Measurements from ENCODE around the gene SH3PXD2A.
"Not testable (repeated sequence)": the region's sequence is repeated elsewhere in the genome, so short reads cannot be mapped to it uniquely, and the experiment has no call there.

The SH3PXD2A gene

DNA sequence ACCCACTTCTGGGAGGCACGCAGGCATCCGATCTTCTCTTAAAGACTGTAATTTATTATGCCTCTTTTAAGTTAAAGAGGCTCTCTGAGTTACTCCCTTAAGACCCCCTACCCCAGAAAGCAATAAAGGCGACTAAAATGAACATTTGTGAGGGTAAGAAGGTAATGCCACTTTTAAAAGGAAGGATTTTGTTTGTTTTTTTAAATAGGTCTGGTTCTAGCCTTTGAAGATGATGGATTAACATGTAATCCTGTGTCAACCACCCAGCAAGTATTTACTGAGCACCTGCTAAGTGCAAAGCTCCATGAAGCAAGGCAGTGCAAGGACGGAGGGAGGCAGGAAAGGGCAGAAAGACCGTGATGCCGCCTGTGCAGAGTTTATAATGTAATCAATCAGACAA is 26.1 kb downstream of the SH3PXD2A start:
- DNase-seq: no peak

DNA sequence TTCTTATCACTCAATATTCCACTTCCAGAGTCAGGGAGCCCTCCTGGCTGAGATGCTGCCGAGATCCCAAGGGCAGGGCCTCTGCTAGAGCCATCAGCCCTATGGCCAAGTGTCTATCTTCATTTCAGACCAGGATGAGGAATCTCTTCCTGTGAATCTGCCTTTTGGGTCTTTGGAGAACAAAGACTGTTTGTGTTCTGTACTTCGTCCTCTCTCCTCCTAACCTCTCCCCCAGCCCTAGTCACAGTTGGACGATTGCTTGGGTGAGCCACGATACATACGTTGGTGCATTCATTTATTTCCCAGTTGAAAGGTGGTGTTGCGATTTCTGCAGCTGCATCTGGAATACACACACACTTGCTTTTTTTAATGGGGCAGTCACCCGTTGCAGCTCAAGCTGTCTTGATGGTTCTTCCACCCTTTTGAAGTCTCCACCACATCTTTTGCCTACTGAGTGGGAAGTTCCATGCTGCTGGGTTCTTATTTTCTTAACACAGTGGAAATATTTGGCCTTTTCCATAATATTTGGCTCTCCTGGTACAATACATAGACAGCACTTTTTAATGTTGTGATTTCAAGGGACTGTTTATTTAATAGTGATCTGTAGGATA is 26.7 kb downstream of the SH3PXD2A start:
- DNase-seq: no peak

DNA sequence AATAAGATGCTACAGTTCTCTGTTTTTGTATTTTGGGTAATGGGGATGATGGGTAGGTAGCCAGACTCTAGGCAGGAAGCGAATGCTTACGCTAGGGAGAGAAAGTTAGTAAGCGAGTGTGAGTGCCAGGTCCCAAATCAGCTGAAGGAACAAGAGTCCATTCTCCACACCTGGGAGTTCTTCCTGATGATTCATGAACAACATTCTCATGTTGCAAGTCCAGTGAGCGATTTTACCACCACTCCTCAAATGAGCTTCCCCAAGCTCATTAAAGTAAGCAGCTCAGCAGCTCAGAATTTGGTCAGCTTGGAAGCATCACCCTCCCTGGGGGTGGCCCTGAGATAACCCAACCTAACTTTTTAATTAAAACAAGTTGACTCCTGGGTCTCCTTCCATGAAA is 27.3 kb downstream of the SH3PXD2A start:
- DNase-seq: no peak

DNA sequence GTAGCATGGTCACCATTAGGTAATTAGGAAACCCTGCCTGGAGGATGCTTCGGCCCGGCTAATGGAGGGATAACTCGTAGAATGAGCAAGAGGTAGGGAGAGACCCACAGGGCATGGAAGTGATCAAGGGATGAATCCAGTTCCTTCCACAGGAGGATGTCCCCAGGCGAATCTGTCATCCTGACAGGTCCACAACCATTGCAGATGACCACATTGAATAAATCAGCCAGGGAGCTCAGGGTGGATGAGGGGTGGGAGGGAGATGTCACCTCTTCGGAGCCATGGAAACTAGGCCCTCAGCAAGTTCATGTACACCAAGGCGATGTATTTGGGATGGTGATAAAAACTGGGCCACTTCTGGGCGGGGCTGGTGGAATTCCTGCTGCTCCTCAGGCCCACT is 28.5 kb downstream of the SH3PXD2A start:
- DNase-seq: no peak

DNA sequence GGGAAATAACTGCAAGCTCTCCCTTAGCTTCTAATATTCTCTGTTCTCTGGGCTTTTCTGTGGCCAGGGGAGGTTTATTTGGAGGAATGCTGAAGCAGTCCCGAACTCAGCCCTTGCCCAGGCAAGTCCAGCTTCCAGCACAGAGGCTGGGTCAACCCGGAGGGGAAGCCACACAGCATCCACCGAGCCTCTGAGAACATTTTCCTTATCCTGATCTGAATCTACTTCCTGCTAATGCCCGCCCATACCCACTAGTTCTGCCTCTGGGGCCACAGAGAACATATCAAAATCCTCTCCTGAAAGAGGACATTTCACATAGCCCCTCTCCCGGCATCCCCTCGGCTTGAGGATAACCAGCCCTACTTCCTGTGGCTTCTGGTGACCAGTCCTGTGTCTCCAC is 31.1 kb downstream of the SH3PXD2A start:
- no peak for DNase-seq

DNA sequence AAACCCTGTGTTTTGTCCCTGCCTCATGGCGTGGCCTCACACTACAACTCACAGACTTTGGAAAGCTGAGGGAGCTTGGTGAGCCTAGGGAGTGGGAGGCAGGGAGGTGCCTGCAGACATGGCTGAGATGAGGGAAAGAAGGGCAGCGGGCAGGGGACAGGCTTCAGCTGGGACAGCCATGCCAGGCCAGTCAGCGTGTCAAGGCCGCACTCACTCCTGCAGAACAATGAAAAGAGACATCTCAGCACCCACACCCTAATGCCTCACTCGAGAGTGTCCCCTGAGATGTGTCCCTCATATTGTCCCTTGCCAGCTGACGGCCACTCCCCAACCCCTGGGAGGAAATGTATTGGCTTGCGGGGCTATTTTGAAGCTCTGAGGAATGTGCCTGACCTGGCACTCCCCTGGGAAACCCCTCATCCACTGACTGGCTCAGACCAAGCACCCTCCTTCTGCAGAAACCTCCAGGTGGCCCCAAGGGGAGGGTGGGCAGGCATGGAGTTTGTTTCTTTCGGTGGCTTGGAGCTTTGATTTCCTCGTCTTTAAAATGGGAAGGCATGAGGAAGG is 31.6 kb downstream of the SH3PXD2A start:
- no peak for DNase-seq

DNA sequence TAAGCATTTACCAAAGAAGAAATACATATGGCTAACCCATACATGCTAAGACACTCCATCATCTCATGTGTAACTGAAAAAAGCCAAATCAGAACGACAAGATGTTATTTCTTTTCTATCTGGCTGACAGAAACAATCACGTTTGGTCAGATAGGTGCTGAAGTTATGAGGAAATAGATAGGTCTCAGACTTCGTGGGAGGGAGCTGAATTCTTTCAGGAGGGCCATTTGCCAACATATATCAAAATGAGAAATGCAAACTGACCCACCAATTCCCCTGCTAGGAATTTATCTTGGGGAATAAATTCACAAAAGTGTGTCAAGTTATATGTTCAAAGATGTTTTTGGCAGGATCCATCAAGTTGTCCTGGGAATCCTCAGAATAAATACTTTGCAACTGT is 32.6 kb downstream of the SH3PXD2A start:
- DNase-seq: no peak

DNA sequence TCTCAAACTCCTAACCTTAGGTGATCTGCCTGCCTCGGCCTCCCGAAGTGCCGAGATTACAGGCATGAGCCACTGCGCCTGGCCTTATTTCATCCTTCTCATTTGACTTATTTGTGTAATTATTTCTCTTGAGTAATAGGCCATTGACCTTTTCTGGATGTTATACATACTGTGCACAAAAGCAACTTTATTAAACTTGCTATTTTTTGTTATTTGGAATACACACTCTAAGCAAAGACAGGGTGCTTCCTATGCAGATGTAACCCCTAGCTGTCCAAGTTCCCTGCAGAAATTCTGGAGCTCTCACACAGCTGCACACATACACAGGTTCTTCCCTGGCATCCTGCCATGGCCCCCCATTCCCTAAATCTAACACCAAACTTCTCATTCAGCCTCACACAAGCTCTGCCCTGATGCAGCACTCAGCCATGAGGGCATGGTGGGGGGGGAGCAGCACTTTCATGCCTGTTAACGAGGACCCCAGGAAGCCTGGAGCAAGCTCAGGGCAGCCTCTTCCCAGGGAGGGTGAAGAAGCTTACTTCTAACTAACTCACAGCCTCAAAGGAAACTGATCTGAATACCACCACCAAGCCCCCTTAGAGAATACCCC is 33.2 kb downstream of the SH3PXD2A start:
- DNase-seq: no peak

DNA sequence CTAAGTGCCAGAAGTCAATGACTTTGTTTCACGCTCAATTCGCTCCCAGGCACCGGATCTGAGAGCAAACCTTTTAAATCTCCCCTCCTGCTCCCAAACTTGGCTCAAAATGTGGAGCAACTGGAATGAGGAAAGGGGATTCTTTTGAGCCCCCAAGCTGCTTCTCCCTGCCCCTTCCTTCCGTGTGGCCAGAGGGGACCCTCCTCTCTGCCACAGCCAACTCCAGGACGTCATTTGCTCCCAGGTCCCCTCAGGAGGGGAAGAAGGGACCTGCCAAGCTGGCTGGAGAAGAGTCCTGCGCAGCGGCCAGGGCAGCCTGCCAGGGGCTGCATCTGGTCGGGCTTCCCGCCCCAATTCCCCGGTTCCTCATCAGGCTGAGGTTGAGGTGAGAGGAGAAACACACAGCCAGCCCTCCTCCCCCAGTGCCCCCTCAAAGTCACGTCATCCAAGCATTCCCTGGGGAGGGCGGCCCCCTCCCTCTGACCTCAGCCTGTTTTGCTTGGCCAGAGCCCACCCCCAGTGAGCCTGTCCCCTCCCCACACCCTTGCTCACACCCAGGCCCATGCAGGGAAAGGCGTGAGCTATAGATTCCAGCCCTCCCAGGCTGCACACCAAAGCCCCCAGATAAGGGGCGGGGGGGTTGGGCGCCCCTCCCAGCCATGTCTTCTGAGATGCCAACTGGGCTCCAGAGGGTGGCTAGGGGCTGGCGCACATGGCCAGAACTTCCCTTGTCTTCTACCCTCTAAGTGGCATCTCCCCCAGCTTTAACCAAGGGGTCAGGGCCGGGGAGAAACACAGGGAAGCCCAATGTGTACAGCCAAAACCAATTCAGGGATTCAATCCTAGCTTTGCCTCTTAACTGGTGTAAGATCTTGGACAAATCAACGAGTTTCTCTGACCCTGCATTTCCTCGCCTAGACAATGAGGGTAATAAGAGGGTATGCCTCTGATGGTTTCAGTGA is 35.0 kb downstream of the SH3PXD2A start:
- no peak for DNase-seq

DNA sequence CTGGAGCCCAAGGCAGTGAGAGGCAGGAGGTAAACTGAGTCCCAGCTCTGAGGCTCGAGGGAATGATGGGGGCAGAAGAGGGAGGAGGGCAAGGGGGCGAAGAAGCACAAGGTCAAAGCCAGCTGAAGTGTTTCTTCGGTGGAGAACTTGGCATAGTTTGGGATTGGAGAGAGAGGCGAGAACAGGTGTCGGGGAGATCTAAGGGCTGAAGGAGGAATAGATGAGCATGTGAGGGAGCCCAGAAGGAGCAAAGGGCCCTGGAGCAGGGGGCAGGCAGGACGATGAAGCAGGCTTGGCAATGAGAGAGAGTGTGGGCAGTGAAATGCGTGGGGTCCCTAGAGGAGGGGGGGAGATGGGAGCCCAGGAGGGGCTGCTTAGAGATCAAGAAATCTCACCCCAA is 35.9 kb downstream of the SH3PXD2A start:
- no peak for DNase-seq

DNA sequence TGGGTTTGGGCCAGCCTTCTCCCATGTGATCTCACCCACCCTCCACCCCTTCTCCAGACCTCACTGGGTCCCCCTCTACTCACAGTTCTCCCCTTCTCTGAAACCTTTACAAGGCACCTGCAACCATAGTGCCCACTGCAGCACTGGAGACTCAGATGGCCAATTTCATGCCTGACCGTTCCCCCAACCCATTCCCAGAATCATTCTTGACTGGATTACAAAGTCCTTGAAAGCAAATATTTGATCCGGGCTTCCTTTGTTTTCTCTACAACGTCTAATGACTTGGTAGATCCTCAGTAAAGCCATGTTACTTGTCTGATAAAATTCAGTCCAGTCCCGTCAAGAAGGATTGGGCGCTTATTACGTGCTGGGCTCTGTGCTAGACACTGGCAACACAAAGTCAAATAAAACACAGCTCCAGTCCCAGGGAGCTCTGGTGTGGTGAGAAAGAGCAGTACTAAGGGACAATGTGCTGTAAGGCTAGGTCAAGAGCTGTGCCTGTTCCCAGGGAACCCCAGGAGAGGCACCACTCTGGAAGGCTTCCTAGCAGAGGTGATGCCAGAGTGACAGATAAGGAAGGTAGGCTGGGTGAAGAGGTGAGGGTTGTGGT is 36.5 kb downstream of the SH3PXD2A start:
- DNase-seq: no peak

DNA sequence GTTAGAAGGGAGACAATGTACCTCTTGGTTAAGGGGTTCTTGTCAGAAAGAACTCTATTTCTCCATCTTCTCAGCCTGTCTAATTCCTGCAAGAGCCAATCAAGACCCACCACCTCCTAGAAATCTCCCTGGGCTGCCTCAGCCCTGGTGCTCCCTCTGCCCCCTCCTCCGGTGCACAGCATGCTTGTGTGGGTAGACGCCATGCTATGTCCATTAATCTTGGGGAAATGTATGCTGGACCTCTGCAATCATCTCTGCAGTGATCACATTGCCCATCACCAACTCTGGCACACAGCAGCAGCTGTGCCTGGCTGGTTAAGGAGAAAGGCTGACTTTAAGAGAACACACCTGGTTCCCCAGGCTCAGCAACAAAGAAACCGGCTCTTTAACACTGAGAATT is 37.3 kb downstream of the SH3PXD2A start:
- DNase-seq: no peak

DNA sequence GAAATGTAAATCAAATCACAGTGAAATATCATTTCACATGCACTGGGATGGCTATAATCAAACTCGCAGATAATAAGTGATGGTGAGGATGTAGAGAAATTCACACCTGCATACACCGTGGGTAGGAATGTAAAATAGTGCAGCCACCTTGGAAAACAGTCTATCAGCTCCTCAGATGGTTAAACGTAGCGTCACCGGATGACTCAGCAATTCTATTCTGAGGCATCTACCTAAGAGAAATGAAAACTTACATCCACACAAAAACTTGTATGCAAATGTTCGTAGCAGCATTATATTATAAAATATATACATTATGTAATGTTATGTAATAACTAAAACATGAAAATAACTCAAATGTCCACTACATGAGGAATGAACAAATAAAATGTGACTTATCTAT is 38.9 kb downstream of the SH3PXD2A start:
- no peak for DNase-seq

DNA sequence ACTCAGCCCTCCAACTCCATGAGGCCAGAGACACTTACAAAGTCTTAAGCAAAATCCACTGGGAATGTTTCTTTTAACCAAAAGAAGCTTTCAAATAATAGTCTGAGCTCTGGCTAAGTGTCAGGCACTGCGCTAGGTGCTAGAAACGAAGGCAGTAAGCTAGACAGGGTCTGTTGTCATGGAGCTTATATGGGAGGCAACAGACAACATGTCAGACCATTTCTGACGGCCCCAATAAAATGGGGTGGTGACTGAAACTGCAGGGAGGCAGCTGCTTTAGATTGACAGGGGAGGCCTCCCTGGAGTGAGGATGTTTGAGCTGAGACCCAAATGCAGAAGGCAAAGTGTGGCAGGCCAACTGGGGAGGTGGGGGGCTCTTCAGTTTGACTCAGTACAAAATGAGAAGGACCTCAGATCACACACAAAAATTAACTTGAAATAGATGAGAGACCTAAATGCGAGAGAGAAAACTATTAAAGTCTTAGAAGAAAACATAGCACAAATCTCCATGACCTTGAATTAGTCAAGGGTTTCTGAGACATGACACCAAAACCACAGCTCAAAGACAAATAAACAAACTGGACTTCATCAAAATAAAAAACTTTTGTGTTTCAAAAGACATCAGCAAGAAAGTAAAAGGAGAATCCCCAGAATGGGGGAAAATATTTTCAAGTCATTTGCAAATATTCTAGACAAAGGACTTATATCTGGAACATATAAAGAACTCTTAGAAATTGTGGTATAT is 40.6 kb downstream of the SH3PXD2A start:
- no peak for DNase-seq

DNA sequence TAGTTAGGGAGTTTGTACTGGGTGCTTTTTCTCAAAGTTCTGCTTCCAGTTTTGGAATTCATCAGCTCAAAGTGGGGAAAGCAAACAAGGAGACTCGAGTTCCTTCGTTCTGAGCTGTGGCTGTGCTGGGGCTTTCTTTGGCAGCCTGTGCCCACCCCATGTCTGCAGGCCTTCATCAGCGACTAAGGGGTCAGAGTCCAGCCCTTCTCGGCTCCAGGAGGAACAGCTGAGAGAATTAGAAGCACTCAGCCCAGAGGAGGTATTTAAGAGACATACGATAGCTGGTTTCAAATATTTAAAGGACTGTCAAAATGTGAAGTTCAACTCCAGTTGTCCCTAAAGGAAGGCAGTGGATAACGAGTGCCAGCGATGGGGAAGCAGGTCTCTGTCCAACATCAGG is 41.3 kb downstream of the SH3PXD2A start:
- DNase-seq: no peak

DNA sequence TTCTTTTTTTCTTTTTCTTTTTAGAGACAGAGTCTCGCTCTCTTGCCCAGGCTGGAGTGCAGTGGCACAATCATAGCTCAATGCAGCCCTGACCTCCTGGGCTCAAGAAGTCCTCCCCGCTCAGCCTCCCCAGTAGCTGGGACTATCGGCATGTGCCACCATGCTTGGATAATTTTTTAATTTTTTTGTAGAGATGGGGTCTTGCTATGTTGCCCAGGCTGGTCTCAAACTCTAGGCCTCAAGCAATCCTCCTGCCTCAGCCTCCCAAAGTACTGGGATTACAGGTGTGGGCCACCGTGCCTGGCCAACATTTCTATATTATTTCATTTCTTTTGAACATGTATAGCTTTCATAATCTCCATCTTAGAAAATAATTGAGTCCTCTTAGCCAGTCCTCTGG is 42.1 kb downstream of the SH3PXD2A start:
- DNase-seq: not testable (repeated sequence)

DNA sequence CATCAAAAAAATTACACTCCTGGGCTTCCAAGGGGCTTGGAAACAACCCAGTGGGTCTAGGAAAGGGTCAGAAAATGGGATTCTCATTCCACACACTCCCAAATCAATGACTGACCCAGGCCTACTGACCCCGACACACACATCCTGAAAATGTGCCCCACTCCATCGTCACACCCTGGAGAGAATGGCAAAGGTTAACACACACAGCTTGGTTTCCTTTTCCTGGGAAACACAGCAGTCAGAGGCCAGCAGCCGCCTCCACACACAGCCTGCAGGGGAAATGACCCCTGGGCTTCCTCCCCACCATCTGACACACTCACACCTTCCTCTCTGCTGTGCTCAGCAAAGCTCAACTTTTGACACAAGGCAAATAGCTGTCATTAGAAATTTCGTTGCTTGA is 42.9 kb downstream of the SH3PXD2A start:
- DNase-seq: no peak

DNA sequence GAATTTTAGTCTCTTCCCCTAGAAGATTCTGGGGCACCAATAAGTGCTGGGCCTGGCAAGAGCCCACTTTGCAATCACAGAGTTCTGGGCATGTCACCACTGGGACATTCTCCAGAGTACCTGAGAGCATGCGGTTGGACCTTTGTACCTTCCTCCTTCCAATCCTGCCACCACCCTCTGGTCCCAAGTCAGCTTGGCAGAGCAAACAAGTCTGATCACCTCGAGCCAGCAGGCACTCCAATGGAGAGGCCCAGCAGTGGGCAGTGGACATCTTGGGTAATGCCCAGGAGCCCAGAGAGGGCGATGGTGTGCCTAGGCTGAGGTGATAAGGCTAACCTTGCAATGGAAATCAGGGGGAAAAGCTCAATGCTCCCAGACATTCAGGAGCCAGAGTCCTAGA is 43.4 kb downstream of the SH3PXD2A start:
- DNase-seq: no peak

DNA sequence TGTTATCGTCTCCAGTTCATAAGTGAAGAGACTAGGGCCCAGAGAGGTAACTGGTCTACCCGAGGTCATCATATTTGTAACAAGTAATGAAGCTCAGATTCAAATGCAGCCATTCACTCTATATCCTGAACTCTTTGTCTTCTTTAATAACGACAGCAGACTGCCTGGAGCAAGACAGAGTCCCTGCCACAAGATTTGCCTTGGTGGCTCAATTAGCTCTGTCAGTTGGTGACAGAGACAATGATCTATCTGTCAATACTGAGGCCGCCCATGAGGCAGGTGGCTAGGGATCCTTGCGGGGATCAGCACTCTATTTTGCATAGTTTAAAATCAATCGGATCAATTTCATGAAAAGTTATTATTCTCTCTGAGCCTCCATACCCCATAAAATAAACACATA is 43.9 kb downstream of the SH3PXD2A start:
- DNase-seq: no peak

DNA sequence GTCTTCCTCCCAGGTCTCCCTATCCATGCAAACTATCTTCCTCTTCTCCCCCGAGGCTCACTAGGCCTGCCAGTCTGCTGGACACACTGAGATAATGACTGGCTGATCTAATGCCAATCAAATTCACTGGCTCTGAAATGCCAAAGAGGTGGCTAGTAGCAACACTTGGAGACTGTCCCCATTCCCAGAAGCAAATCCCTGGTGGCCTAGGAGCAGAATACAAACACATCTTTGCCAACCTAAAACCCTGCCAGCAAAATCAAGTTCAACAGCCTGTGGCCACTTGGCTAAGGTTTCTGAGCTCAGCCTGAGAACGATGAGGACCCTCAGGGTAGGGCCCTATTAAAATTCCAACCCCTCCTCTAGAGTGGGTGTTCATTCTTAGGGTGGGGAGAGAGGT is 46.6 kb downstream of the SH3PXD2A start:
- DNase-seq: no peak

DNA sequence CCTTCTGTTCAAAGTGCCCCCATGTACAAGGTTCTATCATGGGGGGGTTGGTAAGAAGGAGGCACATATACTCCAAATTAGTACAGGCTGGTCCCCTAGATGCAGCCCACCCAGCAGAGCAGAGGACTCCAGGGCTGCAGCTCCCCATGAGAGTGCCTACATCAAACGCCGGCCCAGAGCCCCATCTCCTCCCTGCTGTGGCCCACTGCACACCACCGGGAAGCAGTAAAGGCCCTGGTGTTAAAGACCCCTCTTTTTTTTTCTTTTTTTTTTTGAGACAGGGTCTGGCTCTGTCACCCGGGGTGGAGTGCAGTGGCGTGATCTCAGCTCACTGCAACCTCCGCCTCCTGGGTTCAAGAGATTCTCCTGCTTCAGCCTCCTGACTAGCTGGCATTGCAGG is 47.4 kb downstream of the SH3PXD2A start:
- DNase-seq: no peak

DNA sequence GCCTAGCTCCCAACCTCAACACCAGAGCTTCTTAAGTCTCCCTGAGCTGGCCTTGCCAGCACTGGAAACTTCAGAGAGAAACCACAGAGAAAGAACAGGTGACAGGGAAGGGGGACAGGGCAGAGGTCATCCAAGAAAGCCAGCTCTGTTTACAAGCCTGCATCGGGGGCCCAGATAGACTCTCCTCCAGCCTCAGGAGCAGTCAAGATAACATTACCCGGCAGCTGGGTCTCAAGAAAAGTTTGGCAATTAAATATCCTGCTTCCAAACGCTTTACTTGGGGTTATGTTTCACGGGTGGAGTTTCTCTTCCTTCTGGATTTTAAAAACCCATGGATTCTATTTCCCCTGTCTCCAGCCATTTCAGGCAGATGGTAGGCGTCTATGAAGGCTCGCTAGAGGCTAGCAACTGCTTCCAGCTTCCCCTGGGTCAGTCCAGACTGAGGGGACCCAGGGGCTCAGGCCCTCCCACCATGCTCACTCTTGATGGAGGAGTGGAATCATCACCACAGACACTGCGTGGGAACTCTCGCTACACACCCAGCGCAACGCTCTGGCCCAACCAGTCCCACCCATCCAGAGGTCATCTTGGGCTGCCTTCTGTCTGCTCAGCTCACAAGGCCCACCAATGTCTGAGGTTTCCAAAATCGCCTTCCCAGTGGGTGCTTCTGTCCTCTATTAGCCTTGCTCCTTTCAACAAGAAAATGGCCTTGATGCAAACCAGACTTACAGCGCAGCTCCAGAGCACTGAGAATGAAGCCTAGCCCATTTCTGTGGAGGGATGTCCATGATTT is 48.8 kb downstream of the SH3PXD2A start:
- DNase-seq: no peak
